AG09319 (cell line): Measurements from ENCODE around the gene RTN1.

Experiments
- DNase-seq: peaks from one replicate; pipeline ENCODE4 v3.0.0-alpha.2; 2010; ENCODE audit warnings: low read depth; ENCODE audit errors: extremely low read depth
- TF ChIP-seq, protein P1 (sequence below): IDR thresholded peaks from 2 replicates; pipeline ENCODE4 v1.5.1; 2011; ENCODE audit warnings: low read depth, mild to moderate bottlenecking, inconsistent platforms, low read length, moderate library complexity

Gene RTN1

DNA sequence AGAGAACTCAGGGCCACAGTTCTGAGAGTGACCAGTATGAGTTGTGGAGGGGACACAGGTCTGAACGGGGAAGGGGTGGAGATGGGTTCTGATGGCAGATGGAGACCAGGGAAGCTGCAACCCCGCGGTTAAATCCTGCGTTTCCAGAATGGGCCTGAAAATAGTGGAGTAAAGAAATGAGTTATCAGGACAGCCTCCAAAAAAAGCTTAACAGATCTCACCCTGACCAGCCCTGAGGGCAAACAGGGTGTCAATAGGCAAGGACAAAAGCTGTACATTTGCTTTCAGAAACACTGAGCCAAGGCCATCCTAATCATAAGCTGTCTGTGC, 555 bp upstream of the RTN1 start:
- TF ChIP-seq, protein P1, sequence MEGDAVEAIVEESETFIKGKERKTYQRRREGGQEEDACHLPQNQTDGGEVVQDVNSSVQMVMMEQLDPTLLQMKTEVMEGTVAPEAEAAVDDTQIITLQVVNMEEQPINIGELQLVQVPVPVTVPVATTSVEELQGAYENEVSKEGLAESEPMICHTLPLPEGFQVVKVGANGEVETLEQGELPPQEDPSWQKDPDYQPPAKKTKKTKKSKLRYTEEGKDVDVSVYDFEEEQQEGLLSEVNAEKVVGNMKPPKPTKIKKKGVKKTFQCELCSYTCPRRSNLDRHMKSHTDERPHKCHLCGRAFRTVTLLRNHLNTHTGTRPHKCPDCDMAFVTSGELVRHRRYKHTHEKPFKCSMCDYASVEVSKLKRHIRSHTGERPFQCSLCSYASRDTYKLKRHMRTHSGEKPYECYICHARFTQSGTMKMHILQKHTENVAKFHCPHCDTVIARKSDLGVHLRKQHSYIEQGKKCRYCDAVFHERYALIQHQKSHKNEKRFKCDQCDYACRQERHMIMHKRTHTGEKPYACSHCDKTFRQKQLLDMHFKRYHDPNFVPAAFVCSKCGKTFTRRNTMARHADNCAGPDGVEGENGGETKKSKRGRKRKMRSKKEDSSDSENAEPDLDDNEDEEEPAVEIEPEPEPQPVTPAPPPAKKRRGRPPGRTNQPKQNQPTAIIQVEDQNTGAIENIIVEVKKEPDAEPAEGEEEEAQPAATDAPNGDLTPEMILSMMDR: no peak

DNA sequence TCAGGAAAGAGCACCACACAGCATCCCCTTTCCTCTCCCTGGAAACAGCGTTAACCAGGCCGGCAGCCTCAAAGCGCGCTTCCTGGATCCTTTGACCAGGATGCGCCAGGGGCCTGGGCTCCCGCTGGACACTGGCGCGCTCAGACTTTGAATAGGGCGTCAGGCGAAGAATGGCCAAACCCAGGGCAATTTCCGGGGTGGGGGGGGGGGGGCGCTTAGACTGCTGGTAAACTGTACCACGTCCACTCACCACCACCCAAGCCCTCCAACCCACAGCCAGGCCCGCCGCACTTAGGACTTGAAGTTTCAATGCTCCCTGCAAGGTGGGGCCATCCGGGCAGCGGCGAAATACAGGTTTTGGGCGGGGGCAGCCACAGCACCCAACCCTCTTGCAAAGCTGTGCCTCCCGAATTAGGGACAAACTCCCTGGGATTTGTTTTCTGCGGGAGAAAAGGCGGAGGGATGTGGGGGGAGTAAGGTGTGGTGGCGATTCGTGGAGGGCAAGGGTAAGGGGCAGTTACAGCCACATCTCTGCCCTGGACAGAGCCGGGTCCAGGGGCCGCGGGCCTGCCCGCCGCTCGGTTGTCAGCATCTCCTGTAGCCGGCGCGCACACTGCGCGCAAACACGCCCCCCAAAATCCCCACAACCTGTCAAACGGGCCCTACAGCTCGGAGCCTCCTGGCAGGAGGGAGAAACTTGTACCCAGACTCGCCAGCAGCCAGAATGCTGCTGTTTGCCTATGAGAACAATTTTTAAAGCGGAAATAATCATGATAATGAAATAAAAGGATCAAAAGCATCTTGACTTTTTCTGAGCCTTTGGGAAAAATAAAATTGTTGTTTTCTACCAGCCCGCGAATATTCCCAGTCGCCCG, 958 bp downstream of the RTN1 start:
- TF ChIP-seq, protein P1: no peak
- DNase-seq: no peak

More for the DNA sequence above, 555 bp upstream of the RTN1 start:
- no peak for DNase-seq

DNA sequence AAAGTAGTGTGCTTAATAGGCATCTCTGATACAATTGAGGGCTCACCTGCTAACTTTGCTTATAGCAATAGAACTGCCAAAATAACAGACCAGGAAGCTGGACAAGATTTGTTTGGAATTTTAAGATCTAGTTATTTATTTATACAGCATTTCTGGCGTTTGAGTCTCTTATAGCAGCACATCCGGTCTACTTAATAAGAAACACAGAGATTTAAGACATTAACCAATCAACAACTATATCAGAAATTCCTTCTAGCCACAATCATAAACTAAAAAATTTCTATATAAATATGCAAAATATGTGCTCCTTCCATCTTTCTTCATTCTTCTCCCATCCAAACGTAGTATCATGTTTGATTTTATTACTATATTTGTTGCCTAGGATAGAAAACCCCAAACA, 2.6 kb downstream of the RTN1 start:
- TF ChIP-seq, protein P1: no peak
- DNase-seq: no peak

DNA sequence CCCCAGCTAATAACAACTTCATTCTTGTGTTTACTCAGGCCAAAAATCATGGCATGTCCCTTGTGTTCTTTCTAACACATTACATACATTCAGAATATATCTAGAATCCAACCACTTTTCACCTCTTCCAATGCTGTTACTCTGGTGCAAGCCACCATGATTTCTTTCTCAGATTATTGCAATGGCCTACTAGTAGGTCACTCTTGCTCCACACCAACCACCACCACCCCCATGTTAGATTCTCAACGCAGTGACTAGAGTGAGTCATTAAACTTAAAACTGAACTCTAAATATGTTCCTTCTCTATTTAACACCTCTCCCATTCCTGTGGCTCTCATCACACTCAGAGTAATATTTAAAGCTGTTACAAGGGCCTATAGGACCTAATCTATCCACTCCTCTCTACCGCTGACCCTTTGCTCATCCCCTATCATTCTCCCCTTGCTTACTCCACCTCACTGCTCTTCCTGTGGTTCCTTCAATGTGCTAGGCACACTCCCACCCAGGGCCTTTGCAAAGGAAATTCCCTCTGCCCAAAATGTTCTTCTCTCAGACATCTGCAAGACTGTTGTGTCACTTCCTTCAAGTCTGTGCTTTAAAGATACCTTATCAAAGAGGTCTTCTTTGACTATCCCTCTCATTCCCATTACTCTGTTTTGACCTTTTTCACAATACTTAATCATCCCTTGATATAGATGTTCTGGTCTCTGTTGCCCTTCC, 6.6 kb downstream of the RTN1 start:
- TF ChIP-seq, protein P1: no peak
- DNase-seq: no peak

DNA sequence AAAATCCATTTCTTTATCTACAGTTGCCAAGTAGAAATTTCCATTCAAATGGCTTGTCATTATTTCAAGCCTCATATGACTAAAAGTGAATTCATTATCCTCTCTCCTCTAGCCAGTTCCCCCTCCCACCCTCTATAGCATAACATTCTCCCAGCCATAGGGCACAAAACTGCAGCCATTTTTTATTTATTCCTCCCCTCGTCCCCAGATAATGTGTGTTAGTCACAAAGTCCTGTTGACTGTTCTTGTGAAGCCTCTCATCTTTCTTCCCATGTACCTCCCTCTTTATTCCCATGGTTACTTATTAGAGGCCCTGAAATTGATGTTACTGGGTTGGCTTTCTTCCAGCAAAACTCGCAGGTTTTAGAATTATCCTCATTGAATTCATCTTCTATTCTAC, 13.2 kb downstream of the RTN1 start:
- TF ChIP-seq, protein P1: no peak
- no peak for DNase-seq

DNA sequence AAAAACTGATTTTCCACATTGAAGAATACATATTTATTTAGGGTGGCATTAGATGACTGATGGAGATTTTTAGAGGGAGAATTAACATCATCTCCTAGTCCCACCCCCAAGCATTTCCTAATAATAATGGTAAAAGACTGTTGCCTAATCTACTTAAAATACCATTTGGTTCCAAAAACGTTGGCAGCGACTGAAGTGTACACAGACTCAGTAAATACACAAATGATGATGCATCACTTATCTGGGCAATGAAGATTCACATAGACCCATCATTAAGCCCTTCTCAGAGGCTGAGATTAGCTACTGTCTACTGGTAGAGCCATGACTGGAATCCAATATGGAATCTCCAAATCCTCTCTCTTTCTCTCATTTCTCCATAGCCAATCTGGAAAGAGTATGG, 18.2 kb downstream of the RTN1 start:
- no peak for DNase-seq
- TF ChIP-seq, protein P1: no peak

DNA sequence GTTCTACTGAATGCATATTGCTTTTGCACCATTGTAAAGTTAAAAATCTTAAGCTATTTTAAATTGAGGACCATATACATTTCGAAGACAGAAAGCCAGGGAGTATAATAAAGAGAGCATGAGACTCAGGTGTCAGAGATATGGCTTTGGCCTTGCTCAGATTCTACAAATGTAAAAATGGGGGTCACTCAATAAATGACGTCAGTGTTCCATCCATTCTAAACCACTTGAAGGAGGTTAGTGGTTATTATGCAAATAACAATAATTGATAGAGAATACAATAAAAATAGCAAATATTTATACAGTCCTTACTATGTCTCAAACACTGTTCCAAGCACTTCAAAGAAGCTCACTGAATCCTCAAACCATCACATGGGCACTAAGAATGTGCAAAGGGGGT, 20.1 kb downstream of the RTN1 start:
- no peak for DNase-seq
- TF ChIP-seq, protein P1: no peak
